Medulla oblongata (tissue), 1 donor: ENCODE data around the gene TMEM120B.
"Not testable (repeated sequence)": the region's sequence is repeated elsewhere in the genome, so short reads cannot be mapped to it uniquely, and the experiment has no call there.

Source experiments
- DNase-seq: peaks from one replicate; pipeline ENCODE4 v3.0.0-alpha.2; 2015; ENCODE audit errors: extremely low spot score

The TMEM120B gene

DNA sequence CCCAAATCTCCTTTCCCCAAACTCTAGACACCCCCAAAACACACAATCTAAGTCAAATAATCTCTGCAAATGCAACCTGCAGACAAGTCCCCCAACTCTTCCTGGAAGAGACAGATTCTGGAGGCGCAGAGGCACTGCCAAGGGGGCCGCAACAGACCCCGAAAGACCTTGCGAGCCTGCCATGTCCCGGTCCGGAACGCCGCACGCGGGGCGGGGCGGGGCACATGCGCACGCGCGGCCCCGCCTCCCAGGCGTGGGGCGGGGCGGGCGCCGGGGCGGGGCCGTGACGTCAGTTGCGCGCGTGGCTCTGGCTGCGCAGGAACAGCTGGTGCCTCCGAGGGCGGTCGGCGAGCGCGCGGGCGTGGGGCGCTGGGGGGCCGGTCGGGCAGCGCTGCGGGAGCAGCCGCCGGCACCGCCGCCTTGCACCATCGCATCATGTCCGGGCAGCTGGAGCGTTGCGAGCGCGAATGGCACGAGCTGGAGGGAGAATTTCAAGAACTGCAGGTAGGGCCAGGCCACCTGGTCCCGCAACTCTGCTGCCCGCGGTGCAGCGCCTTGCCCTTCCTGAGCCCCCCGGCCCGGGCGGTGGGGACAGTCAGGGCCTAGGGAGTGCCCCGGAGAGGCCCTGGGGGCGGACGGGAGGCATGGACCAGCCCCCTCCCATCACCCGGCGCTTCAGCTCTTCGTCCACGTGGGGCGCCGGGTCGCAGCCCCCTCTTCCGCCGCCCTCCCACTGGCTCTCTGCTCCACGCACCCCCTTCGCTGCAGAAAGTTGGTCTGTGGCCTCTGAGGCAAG, at the start of gene TMEM120B:
Gene TMEM120B, plus strand, starts transcription at position 292 of the 796 bp plus-strand sequence. Its CDS starts 144 bp downstream, at position 436.
- peak; percentile 80 for DNase-seq

DNA sequence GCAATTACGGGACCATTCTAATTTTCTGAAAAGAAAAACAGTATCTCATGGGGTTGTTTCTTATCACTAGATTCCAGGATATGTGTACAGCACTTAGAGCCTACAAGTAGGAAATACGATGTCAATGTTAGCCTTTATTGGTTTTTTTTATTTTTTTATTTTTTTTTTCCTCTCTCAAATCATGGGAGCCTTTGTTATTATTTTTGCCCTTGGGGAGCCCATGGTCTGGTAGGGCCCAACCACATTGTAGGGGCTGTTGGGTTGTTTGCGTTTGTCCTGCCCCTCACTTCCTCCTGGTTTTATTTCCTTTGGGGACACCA, 49.0 kb upstream of the TMEM120B start:
- no peak for DNase-seq

DNA sequence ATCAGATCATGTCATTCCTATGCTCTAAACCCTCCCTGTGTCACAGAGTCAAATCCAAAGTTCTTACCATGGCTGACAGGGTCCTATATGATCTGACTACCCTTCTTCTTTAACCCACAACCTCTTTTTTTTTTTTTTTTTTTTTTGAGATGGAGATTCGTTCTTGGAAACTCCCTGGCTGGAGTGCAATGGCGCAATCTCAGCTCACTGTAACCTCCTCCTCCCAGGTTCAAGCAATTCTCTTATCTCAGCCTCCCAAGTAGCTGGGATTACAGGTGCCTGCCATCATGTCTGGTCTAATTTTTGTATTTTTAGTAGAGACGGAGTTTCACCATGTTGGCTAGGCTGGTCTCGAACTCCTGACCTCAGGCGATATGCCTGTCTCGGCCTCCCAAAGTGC, 45.7 kb upstream of the TMEM120B start:
- not testable (repeated sequence) for DNase-seq

DNA sequence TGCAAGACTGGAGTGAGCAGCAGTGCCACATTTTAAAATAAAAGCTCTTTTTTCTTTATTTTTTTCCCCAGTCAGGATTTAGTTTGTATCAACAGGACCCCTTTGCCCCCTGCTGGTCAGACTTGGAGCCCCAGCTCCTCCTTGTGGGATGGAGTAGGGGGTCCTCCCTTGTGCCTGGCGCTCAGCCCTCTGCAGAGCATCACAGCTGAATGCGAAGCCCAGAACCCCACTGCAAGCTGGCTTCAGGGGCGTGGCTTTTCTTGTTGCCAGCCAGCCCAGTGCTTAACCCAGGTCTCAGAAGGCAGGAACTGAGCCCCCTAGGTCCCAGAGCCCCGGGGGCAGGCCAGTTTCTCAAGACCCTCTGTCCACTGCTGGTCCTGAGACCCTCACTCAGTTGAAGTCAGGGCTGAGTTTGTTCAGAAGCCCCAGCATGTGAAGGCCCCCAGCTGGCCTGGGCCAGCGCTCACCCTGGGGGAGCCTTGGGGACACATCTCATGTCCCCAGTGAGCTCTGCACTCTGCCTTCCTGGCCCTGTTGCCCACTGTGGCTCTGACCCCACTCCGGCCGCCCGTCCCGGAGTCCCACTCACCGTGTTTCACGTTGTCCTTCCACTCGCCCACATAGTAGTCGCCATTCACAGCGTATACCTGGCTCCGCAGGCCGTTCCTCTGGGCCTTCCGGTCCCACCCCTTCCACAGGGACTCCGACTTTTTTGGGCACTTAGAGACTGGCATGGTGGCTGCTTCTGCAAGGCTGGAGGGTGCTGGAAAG, 43.6 kb upstream of the TMEM120B start:
- no peak for DNase-seq

DNA sequence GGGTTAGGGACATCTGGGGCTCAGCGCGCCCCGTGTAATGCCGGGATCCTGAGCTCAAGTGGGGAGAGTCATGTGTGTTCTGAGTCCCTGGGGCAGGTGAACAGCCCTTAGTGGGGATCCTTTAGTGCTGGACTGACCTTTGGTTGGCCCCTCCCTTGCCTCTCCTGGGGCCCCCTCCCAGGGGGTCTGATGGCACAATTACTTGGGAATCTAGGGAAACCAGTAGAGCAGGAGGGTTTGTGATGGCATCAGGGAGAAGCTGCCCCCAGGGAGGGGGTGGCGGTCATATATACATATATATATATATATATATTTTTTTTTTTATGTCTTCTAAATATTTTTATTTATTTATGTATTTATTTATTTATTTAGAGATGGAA, 43.0 kb upstream of the TMEM120B start, which contains the start of gene MORN3:
Gene MORN3, minus strand, starts transcription at position 134 of the 380 bp plus-strand sequence. CDS start 171 bp downstream, outside the sequence.
- DNase-seq, result no peak

DNA sequence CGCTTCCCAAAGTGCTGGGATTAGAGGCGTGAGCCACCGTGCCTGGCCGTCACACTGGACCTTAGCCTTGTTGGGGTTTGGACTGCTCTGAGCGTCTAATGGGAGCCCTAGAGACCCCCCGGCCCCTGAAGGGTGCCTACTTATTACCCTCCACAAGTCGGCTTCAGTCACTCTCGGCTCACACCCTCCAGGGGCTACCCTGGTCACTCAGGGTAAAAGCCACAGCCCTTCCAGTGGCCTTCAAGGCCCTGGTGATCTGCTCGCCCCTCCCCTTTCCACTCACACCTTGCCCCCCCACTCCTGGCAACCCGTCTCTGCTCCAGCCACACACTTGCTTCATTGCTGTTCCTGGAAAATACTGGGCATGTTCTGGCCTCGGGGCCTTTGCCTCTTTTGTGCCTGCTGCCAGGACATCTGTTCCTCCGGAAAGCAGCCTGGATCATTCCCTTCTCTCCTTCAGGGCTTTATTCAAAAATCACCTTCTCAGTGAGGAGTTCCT, 39.5 kb upstream of the TMEM120B start:
- DNase-seq, result no peak

DNA sequence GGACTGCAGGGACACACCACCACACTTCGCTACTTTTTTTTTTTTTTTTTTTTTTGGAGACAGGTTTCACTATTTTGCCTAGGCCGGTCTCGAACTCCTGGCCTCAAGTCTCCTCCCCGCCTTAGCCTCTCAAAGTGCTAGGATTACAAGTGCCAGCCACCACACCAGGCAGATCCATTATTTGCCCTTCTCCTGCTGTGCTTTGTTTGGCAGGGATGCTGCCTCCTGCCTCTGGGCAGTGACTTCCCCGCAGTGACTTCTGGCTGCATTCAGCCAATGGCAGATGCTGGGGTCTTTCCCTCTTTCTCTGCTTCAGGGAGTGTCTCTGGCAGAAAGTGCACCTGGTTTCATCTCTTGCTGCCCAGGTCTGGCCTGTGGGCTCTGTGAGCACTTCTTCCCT, 36.4 kb upstream of the TMEM120B start:
- no peak for DNase-seq

DNA sequence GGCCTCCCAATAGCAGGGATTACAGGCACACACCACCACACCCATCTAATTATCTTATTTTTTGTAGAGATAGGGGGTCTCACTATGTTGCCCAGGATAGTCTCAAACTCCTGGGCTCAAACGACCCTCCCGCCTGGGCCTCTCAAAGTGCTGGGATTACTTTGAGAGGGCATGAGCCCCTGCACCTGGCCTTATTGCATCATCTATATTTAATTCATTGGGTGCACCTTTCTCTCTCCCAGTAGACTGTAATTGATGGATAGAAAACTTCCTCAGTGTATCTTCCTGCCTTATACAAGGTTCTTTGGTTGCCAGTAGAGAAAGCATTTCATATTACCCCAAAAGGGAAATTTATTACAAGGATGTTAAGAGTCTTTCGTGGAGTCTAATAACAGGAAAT, 34.2 kb upstream of the TMEM120B start:
- no peak for DNase-seq

DNA sequence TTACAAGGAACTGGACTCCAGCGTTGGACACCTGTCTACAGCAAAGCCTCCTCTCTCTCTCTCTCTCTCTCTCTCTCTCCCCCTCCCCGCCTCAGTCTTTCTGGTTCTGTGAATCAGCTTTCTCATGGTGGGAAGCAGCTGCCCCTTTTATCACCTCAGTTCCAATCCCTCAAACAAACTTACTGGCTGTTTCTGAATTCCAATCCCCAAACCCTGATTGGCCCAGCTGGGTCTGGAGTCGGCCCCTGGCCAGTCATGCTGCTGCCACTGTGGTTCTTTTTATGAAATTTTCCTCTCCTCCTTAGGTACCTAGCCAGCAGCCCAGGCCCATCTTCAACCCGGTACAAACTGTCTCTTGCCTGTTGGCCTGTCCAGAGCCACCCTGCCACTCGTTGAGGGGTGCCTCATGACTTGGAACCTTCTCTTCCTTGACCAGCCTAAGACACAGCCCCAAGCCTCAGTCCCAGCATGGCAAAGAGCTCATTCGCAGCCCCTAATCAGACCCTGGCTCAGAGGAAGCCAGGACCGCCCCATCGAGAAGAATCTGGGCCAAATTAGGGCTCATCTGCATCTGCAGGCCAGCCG, 33.7 kb upstream of the TMEM120B start:
- DNase-seq, result no peak

DNA sequence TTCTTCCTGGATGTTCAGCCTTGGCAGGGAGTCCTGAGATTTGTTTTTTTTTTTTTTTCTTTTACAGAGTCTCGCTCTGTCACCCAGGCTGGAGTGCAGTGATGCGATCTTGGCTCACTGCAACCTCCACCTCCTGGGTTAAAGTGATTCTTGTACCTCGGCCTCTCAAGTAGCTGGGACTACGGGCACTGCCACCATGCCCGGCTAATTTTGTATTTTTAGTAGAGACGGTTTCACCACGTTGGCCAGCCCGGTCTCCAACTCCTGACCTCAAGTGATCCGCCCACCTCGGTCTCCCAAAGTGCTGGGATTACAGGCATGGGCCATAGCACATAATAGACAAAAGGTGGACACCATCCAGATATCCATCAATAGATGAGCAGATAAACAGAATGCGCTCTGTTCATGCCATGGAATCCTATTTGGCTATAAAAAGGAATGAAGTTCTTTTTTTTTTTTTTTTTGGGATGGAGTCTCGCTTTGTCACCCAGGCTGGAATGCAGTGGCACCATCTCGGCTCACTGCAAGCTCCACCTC, 32.8 kb upstream of the TMEM120B start:
- not testable (repeated sequence) for DNase-seq

DNA sequence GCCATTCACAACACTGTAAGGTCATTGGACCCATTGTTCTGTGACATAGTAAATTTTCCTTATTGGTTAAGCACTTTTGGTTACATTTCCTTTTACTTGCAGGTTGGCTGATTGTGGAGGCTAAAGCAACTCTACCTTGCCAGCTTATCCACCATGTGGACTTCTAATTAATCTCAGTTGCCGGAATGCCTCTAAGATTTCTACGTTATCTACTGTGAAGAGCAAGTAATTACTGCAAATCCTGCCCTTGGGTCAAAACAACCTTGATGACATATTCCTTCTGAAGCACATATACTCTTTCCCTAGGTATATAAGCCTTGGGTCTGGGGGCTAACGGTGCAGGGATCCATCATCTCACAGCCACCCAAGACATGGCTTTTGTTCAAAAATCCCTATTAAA, 23.6 kb upstream of the TMEM120B start:
- DNase-seq, result no peak

DNA sequence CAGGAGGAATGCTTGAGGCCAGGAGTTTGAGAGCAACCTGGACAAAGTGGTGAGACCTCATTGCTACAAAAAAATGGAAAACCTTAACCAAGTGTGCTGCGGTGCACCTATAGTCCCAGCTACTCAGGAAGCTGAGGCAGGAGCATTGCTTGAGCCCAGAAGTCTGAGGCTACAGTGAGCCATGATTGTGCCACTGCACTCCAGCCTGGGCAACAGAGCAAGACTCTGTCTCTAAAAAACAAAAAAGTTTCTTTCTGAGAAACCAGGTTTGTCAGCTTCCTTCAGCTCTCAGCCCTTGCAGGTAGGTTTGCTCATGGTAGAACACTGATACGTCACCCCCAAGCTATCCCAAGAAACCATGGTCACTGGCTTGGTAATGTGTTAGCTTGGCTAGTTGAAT, 23.1 kb upstream of the TMEM120B start:
- DNase-seq, result no peak

DNA sequence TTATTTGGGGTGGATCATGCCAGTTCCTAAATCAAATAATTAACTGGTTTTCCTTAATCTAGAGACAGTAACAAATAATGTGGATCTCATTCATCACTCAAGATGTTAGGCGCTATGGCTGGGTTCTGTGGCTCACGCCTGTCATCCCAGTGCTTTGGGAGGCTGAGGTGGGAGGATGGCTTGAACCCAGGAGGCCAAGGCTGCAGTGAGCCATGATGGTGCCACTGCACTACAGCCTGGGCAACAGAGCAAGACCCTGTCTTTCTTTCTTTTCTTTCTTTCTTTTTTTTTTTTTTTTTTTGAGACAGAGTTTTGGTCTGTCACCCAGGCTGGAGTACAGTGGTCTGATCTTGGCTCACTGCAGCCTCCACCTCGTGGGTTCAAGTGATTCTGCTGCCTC, 19.8 kb upstream of the TMEM120B start:
- not testable (repeated sequence) for DNase-seq

DNA sequence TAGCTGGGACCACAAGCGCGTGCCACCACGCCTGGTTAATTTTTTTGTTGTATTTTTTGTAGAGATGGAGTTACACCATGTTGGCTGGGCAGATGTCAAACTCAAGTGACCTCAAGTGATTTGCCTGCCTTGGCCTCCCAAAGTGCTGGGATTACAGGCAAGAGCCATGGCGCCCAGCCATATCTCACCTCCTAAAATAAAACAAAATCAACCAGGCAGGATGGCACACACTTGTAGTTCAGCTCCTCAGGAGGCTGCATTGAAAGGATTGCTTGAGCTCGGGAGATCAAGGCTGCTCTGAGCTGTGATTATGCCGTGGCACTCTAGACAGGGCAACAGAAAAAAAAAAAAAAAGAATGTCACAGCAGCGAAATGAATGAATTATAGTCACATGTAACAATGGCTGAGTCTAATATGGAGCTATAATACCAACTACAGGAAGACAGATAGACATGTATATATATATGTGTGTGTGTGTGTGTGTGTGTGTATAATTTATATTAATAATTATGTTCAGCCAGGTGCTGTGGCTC, 19.3 kb upstream of the TMEM120B start:
- DNase-seq, result no peak

DNA sequence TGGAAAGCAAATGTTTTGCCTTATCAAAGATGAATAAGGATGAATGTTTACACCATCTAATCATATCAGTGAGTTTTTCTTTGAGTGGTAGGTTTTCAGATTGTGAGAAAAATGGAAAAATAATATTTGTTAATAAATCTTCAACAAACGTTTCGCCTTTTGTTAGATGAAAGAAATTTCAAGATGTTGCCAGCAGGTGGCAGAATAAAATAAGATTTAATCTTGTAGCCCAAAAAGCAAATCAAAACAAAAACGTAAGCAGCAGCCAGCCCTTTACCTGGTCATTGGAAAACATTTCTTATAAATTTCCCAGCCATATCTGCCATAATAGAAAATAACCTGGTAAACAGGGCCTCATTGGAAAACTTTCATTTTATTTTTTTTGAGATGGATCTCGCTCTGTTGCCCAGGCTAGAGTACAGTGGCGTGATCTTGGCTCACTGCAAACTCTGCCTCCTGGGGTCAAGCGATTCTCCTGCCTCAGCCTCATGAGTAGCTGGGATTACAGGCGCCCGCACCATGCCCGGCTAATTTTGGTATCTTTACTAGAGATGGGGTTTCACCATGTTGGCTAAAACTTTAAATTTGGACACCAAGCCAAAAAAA, 15.4 kb upstream of the TMEM120B start:
- peak; percentile 81 for DNase-seq

DNA sequence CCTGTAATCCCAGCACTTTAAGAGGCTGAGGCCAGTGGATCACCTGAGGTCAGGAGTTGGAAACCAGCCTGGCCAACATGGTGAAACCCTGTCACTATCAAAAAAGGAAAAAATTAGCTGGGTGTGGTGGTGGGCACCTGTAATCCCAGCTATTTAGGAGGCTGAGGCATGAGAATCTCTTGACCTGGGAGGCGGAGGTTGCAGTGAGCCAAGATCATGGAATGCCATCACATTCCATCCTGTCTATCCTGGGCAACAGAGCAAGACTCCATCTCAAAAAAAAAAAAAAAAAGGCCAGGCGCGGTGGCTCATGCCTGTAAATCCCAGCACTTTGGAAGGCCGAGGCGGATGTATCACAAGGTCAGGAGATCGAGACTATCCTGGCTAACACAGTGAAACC, 14.7 kb upstream of the TMEM120B start:
- not testable (repeated sequence) for DNase-seq

DNA sequence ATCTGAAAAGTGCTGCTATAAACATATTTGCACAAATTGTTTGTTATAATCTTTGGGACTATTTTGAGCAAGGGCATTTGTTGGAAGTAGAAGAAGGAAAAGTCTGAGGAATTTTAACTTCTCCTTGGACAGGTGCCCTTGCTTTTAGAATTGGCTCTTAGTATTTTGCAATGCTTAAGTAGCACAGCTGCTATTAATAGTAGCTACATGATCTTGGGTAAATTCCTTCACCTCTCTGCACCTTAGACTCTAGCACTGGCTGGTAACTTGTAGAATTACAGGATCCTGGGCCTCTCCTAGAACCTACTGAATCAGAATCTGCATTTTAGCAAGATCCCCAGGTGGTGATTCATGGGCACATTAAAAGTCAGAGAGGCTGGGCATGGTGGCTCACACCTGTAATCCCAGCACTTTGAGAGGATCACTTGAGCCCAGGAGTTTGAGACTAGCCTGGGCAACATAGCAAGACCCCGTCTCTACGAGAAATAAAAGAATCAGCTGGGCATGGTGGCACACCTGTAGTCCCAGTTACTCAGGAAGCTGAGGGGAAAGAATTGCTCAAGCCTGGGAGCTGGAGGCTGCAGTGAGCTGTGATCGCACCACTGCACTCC, 10.8 kb upstream of the TMEM120B start:
- DNase-seq, result no peak

DNA sequence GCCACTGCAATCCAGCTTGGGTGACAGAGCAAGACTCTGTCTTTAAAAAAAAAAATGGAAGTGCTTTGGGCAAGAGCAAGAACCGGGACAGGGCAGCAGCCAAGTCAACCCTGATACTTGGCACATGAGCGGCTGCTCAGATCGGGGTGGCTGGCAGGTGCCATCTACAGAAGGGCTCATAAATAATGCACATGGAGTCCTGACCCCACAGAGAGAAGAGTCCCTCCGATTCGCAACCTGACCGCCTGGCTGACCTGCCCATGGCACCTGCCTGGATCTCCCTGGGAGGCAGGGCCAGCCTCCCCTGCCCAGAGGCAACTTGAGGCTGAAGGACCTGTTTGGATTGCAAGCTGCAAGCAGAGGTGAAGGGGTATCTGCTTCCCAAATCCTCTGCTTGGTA, 9.6 kb upstream of the TMEM120B start:
- no peak for DNase-seq

DNA sequence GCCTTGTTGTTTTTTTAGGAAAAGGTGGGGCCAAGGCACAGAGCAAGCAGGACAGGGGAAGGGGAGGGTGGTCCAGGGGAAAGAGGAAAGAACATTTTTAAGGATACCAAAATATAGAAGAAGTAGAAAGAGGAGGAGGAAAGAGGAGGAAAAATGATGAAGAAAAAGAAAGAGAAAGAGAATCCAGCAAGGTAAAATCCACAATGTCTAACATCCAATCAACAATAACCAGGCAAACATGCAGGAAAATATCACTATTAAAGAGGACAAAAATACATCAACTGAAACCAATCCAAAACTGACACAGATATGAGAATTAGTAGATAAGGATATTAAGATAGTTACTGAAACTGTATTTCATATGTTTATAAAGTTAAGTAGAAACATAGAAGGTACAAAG, 7.0 kb upstream of the TMEM120B start:
- DNase-seq, result no peak

DNA sequence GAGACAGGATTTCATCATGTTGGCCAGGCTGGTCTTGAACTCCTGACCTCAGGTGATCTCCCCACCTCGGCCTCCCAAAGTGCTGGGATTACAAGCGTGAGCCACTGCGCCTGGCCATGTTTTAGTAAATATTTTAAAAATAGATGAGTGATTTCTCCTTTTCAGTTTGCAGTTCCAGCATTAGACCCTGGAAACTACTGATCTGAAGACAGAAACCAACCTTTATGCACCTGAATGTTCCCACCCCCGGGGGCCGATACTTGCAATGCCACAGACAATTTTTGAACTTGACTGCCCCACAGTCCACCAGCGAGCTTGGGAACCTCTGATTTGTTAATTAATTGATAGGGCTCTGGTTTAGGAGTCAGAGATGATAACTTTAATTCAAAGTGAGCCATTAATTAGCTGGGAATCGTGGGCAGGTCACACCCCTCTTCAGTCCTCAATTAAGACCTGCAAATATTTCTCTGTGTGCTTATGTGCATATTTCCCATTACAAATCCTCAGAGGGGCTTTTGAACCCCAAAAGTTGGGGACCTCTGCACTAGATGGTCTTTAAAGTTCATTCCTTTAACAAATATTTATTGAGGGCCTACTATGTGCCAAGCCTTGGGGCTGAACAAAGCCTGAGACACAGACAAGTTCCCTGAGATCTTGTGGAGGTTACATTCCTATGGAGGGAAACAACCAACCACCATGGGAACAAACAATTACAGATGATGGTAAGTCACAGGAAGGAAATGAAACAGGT, 4.1 kb upstream of the TMEM120B start:
- DNase-seq, result no peak

DNA sequence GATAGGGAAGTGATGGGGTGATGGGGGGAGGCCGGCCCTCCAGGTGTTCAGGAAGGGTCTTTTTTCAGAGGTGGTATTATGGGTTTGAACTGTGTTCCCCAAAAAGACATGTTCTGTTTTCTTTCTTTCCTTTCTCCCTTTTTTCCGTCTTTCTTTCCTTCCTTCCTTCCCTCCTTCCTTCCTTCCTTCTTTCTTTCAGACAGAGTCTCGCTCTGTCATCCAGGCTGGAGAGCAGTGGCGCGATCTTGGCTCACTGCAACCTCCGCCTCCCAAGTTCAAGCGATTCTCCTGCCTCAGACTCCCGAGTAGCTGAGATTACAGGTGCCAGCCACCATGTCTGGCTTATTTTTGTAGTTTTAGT, 3.5 kb upstream of the TMEM120B start:
- DNase-seq, result not testable (repeated sequence)
